Mucosa of descending colon (tissue), 3 donors: ENCODE results near the gene C1orf174. TPM values are rescaled to one million over a fixed set of nuclear protein-coding genes. Genes with fewer than 3 reads are reported as not detected.

Source experiments
- ATAC-seq: fragments of 200-7000 bp; cut with Tn5 transposase; one replicate; pipeline ENCODE4 v1.9.1; 2020; ENCODE audit warnings: mild to moderate bottlenecking, moderate library complexity
- DNase-seq, 3 donors: peaks; one replicate each; pipeline ENCODE4 v3.0.0-alpha.2; 2020
- H3K36me3 ChIP-seq: fragments of 200-600 bp; one replicate; pipeline ENCODE4 v1.8.0; 2021; ENCODE audit warnings: low read depth, mild to moderate bottlenecking
- H3K4me1 ChIP-seq: fragments of 200-600 bp; one replicate; pipeline ENCODE4 v1.8.0; 2021; ENCODE audit warnings: low read depth, mild to moderate bottlenecking
- H3K4me3 ChIP-seq: fragments of 200-600 bp; one replicate; pipeline ENCODE4 v1.8.0; 2021; ENCODE audit warnings: mild to moderate bottlenecking
- H3K9me3 ChIP-seq: fragments of 200-600 bp; one replicate; pipeline ENCODE4 v1.8.0; 2021; ENCODE audit warnings: mild to moderate bottlenecking
- CTCF ChIP-seq: fragments of 200-600 bp; IDR thresholded peaks from one replicate; pipeline ENCODE4 v1.8.0; 2022; ENCODE audit warnings: antibody characterized with exemption, mild to moderate bottlenecking
- intact Hi-C, 2 donors: fragments of 100-400 bp; cut with DNase I in 1 of 2; cut with micrococcal nuclease in 1 of 2; formaldehyde crosslinking; loops; one replicate each; pipeline versions ENCODE4 v1.11.0 to v1.11.1; 2022; cut with DNase I, micrococcal nuclease
- total RNA-seq, 3 donors: library from RNA; stranded (reverse); fragmentation: NEBNext Ultra II Directional in 2 of 3; extraction: Animal tissue kit (Norgen Biotek cat#: 25700) in 2 of 3; gene quantifications; one replicate each; pipeline versions ENCODE4 v1.2.1 to v1.2.4, GENCODE V29; 2021 to 2023
- donor health status: DM: no; HTN: no; CAD: no; lungs with moderate emphysema.
- donor health status: DM: no; HTN: no; CAD: no.
- donor health status: DM: no; HTN: yes; CAD: no.

The C1orf174 gene
- total RNA-seq, 3 donors from 2014 or later, result 19.3 to 23.7 (median 21.8) TPM

DNA sequence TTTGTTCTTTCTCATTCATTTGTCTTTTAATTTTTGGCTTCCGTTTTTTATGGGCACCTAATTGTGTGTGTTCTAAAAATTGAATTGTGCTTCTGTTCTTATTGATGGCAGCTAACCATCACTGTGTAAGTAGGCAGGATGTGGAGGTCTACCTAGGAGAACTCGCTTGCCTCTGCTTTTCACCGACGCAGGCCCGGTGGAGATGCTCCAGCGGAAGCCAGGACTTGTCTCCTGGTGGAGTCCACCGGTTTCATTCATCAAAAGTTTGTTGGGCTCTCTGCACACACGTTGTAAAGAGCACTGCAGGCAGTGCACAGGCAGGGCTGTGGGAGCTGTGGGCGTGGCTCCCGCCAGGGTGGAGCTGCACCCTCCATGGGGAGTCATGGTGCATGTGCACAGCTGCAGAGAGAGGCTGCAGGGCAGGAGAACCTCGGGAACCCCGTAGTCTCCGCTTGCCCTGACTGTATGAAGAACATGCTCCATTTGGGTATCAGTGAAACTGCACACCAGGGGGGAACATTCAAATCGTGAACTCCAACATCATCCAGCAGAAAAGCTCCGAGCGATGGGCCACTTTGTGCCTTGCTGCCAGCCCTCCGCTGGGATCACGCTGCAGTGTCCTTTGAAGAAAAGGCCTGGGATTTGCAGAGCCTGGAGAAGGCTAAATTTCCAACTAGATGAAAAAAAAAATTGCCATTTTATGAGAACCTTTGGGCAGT is 6.0 kb upstream of the C1orf174 start:
- Histone ChIP-seq H3K9me3 (no peaks in the 10 kb centered on the region), H3K36me3 (no peaks in the 10 kb centered on the region), H3K4me1 (peaks cover 14% of the 10 kb centered on the region), H3K4me3 (no peak overlapping the region)
- TF ChIP-seq CTCF, result no peak
- no peak for ATAC-seq
- no peak for DNase-seq
- intact Hi-C loops, result no loop called here

DNA sequence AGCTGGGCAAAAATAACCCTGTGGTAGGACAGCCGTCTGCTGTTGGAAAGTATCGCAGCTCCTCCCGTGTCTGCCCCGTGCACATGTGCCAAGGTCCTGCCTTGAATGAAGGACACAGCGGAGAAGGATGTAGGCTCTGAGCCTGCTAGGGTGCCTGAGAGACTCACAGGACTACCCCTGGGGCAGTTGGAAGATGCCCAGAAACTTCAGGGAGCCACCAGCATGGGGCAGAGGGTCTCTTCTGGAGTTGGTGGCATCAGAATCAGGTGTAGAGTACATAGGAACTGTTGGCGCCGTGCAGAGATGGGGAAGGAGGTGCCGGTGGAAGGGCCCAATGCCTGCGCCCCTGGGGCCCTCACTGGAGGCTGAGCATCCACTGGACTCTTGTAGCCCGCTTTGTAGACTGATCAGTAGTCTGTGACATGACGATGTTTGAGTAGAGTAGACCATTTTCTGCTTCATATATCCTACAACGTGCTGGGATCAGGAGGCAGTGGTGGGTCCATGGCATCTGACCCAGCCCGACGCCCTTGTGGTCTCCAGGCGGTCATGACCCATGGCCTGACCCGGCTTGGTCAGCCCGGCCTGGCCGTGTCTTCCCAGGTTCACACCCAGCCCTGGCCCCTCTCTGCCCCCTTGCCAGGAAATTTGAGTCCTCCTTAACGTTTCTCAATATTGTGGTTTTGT is 5.3 kb upstream of the C1orf174 start:
- ATAC-seq (no peak), DNase-seq (no peak)
- intact Hi-C loops, result no loop called here
- TF ChIP-seq CTCF, result no peak
- Histone ChIP-seq H3K4me3 (no peak overlapping the region), H3K4me1 (peaks cover 8% of the 10 kb centered on the region), H3K36me3 (no peaks in the 10 kb centered on the region), H3K9me3 (no peaks in the 10 kb centered on the region)

DNA sequence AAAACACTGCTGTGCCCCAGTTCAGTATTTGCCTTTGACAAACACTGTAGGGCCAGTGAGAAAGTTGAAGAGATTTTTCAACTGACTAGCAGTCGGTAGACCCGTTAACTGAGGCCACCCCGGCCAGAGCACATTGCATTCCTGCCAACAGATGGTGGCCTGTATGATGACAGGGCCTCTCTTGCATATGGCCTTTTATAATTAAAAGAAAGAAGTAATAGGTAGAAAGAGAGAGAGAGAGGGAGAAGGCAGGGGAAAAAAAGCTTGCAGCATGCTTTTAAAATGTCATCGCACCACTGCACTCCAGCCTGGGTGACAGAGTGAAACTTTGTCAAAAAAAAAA is 4.7 kb upstream of the C1orf174 start:
- DNase-seq, result no peak
- Histone ChIP-seq H3K9me3 (no peaks in the 10 kb centered on the region), H3K4me1 (peaks cover 8% of the 10 kb centered on the region), H3K36me3 (no peaks in the 10 kb centered on the region), H3K4me3 (no peak overlapping the region)
- intact Hi-C loops, result no loop called here
- no peak for TF ChIP-seq CTCF
- ATAC-seq, result no peak

DNA sequence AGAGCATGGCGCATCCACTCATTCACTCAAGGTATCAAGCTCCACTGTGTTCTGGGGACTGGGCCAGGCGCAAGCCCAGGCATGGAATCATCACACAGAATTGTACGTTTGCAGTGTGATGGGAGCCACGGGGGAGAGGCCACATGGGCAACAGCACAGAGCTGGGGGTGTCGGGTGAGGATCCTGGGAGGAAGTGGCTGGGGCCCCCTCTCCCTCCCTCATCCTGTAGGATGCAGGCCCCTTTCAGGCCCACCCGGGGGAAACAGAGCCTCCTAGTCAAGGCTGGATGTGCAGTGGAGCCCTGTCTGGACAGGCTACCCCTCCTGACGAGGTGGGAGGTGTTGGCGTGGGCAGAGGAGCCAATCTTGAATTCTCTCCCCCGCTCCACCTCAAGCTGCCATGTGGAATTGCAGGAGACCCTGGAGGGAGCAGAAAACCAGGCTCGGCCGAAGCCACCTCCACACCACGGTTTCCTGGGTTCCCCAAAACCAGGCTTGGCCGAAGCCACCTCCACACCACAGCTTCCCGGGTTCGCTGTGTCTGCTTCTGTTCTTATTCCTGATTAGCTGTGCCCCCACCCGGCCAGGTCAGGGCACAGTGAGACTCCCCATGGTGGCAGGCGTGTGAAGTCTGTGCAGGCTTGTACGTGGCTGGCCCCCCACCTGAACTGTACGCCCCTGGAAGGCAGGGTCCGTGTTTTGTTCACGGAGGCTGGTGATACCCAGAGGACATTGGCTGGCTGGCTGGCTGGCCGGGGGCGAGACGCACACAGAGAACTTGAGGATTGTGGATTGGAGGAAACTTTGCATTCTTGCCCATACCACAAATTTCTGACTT is 4.2 kb upstream of the C1orf174 start:
- Histone ChIP-seq H3K4me1 (peaks cover 13% of the 10 kb centered on the region), H3K36me3 (no peaks in the 10 kb centered on the region), H3K4me3 (no peak overlapping the region), H3K9me3 (no peaks in the 10 kb centered on the region)
- intact Hi-C loops, result no loop called here
- ATAC-seq (no peak), DNase-seq (peak in 2 of 3 donors; percentile 22 to 48)
- no peak for TF ChIP-seq CTCF

GRCh38 chr1:3903141-3904005 is 3.3 kb upstream of the C1orf174 start:
- Histone ChIP-seq H3K9me3 (no peaks in the 10 kb centered on the region), H3K4me3 (no peak overlapping the region), H3K36me3 (no peaks in the 10 kb centered on the region), H3K4me1 (peaks cover 17% of the 10 kb centered on the region)
- no peak for TF ChIP-seq CTCF
- ATAC-seq (no peak), DNase-seq (peak; percentile 53 to 62 (median 56))
- intact Hi-C loops, result no loop called here
